IPS-NIHi11 (cell line): ENCODE measurements around the gene TUBGCP2.
"Not testable (repeated sequence)": the region's sequence is repeated elsewhere in the genome, so short reads cannot be mapped to it uniquely, and the experiment has no call there.

Experiments used
- DNase-seq: peaks from one replicate; pipeline ENCODE4 v3.0.0; 2012; ENCODE audit warnings: mixed read lengths, low spot score

Gene TUBGCP2

GRCh38 chr10:133247681-133248333, 60.9 kb downstream of the TUBGCP2 start:
- DNase-seq, result no peak

DNA sequence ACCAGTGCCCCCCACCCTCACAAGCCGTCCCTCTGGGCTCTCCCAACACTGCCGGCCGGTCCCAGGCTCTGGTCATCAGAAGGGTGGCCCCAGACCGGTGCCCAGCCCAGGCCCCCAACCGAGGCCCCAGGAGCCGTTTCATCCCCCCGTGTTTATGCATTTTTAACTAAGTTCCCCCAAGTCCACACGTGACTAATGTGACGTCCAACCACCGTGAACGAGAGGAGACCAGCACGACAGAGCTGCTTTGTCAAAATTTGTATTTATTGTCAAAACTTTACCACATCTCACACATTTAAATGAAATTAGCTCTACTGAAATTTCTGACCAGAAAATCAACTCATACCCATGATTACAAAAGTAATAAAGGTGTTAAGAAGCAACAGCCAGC, 62.4 kb downstream of the TUBGCP2 start:
- no peak for DNase-seq

DNA sequence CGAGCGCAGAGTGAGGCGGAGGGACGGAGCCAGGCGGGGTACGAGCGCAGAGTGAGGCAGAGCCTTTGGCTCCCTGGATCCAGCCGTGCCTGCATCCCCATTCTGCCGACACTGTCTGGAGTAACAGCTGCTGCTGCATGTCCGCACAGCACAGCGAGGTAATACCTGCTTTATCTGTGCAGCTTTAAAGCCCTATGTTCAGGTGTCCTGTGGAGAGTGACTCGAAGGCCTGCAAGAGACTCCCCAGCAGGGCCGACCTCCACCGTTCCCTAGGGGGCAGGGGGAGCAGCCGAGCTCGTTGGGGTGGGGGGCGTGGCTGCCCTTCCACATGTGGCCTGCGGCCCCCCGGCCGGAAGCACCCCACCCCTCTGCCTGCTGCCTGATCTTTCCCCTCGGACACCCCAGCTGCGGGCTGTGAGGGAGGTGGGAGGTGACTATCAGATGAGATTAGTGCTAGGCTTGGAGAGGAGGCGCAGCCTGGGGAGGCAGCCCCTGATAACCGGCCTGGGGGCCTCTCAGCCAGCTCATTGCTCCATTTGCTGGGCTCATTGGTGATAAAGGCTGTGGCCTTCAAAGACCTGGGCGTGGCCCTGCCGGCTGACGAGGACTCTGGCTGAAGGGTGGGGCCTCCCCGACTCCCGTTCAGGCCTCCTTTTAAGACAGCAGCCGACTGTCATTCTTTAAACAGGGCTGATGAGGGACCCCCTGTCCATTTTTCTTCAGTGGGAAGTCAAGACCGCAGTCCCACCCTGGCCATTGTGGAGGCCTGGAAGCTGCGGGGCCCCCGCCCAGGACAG, 63.0 kb downstream of the TUBGCP2 start:
- DNase-seq, result no peak

GRCh38 chr10:133243593-133243992, 65.1 kb downstream of the TUBGCP2 start:
- no peak for DNase-seq

DNA sequence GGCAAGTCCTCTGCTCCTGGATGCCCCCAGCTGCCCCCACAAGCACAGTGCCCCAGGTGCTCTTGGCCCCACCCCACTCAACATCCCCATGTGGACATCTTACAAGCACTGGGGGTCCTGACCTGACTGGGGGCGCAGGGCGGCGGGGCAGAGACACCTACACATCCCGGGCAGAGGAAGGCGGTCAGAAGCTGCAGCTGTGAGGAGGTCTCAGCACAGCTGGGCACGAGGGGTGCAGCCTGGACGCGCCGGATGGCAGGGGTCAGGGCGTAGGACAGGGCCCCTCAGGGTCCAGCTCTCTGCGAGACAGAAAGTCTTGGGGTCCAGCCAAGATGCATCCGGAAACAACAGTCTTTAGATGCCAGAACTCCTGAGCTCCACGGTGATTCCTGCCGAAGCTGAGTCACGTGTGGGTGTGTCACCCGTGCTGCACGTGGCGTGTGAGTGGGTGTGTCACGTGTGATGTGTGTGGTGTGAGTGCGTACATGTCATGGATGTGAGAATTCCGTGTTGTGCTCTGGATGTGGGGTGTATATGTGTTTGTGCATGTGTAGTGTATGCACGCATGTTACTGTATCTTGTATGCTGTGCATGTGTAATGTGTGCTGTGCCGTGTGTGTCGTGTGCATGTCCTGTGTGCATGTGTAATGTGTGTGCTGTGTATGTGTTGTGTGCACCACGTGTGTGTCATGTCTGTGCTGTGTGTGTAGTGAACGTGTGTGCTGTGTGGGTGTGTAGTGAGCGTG, 65.9 kb downstream of the TUBGCP2 start:
- DNase-seq, result no peak

- no peak for DNase-seq
Measured at GRCh38 chr10:133241501-133242205, 67.0 kb downstream of the TUBGCP2 start.

DNA sequence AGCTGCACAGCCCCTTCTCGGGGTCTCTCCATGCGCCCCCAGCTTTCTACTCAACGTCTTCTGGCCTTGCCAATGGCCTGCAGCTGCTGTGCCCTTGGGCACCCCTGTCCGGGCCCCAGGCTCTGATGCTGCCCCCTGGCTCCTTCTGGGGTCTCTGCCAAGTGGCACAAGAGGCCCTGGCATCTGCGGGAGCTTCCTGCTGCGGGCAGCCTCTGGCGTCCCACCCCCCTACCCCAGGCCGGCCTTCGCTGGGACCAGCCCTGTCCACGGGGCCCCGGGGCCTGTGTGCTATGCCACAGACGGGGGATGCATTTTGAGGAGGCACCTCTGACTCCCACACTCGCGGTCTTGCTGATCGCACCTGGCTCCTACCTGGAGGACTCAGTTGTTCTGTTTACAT, 68.7 kb downstream of the TUBGCP2 start:
- no peak for DNase-seq

DNA sequence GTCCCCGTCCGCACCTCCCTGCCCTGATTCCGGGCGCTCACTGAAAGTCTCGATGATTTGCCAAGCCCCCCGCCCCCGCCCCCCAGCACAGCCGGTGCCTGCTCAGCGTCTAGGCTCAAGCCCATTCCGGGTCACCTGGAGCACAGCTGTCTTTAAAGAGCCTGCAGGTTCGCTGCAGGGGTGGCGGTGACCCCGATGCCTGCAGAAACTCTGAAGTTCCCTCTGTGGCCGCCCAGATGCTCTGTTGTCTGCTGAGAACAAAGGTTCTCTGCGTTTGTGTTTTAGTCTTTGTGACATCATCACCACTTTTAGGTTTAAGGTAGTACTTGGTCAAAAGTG, 70.2 kb downstream of the TUBGCP2 start:
- no peak for DNase-seq

- peak; percentile 67 for DNase-seq
Measured at GRCh38 chr10:133237588-133238465, 70.8 kb downstream of the TUBGCP2 start, which contains the start of gene VENTX. TSS of gene VENTX (plus strand) at chr10:133237855. CDS start at chr10:133237915, 60 bp downstream.

DNA sequence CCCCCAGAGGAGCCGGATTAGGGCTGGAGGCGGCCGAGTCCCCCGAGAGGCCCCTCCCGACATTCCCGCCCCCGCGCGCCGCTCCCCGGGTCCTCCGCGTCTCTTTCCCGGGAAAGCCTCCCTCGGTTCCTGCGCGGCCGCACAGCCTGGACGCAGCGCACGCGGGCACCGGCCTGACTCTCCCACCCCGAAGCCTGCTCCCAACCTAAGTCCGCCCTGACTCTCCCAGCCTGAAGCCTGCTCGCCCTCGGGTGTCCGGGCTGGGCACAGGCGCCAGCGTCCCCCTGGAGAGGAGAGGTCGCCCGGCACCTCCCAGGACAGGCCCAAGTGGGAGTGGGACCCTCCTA, 71.5 kb downstream of the TUBGCP2 start:
- no peak for DNase-seq

DNA sequence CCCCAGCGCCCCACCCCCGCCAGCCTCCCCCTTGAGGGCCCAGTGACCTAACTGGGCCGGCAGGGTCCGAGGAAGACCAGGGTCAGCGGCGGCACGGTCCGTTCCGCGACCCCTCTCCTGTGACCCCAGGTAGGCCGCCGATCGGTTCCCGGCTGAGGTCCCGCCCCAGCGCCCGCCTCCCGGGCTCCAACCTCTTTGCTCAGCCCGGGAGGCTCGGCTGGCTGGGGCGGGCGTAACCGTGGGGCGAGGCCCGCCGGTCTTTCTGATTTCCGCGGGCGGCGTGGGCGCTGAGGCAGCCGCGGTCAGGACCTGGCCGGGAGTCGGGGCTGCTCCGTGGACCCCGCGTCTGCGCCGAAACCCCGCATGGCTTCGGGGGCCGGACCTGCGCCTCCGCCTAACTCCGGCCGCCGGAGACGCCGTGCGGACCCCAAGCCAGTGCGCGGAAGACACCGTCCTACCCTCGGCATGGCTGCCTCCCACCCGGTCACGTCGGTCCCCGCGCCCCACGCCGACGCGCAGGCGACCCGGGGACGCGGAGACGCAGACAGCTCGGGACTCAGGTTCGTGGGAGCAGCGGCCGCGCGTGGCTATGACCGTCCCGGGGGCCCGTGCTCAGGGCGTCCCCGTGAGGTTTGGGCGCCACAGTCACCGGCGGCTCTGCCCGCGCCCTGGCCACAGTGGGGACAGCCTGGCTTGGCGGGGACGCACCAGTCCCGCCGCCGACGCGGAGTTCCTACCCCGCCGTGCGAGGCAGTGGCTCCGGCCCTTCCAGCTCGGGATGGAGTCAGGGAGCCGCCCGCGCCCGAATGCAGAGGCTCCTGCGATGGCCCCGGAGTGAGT, 72.1 kb downstream of the TUBGCP2 start:
- no peak for DNase-seq

DNA sequence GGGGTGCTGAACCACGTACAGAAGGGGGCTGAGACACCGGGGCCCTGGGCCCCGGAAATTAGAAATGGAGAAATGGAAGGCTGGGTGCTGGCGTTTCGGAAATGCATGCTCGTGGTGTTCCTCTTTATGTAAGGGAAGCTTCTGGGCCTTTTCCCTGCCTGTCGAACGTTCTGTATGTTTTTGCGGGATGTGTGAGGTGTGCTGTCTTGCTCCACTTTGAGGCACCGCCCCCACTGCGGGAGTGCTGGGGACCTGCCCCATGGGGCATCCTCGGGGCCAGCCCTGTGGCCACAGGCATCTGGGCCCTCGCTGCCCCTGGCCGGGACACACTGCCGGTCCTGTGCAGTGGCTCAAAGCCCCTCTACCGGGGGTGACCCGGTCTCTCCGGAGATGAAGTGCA, 72.7 kb downstream of the TUBGCP2 start:
- no peak for DNase-seq

- no peak for DNase-seq
Measured at GRCh38 chr10:133235265-133235855, 73.3 kb downstream of the TUBGCP2 start.

DNA sequence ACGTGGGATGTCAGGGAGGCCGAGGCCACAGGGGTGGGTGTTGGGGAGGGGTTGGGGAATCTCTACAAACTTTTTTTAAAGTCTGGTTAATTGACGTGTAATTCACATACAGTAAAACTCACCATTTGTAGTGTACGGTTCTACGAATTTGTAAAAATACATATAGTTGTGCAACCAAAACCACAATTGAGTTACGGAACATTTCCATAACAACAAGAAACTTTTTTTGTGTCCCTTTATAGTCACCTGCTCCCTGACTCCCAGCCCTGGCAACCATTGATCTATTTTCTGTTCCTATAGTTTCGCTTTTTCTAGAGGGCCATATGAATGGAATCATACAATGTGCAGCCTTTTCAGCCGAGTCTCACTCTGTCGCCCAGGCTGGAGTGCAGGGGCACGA, 73.9 kb downstream of the TUBGCP2 start:
- not testable (repeated sequence) for DNase-seq

- no peak for DNase-seq
Measured at GRCh38 chr10:133231946-133232574, 76.6 kb downstream of the TUBGCP2 start.

- no peak for DNase-seq
Measured at GRCh38 chr10:133231244-133231945, 77.3 kb downstream of the TUBGCP2 start.

GRCh38 chr10:133230387-133231195, 78.1 kb downstream of the TUBGCP2 start:
- peak; percentile 79 for DNase-seq

GRCh38 chr10:133230044-133230361, 78.7 kb downstream of the TUBGCP2 start, which contains the start of gene UTF1:
TSS of gene UTF1 (plus strand) at chr10:133230217. CDS start at chr10:133230289, 72 bp downstream.
- DNase-seq, result no peak
